CD4-positive, CD25-positive, alpha-beta regulatory T cell (primary cell): ENCODE measurements around the gene ZNF134. TPM values are rescaled to one million over a fixed set of nuclear protein-coding genes. Genes with fewer than 3 reads are reported as not detected.

Experiments
- ATAC-seq, 2 donors: fragments of 150-1000 bp; cut with Tn5 transposase; one replicate each; pipeline ENCODE4 v1.10.0; 2021; ENCODE audit warnings: low read depth in 2 of 2, moderate number of reproducible peaks in 2 of 2, moderate library complexity in 1 of 2
- DNase-seq, 3 donors: peaks; one replicate each; pipeline versions ENCODE4 v3.0.0 to v3.0.0-alpha.2; 2012 to 2022; ENCODE audit warnings: mixed read lengths in 1 of 3
- H3K27ac ChIP-seq: one replicate; pipeline ENCODE4 v1.7.0; 2013; ENCODE audit warnings: mild to moderate bottlenecking, low read length; ENCODE audit not compliant: insufficient read depth, poor library complexity, severe bottlenecking
- H3K27me3 ChIP-seq: one replicate; pipeline ENCODE4 v1.7.0; 2013; ENCODE audit warnings: low read length; ENCODE audit not compliant: control insufficient read depth, insufficient read depth
- H3K36me3 ChIP-seq: one replicate; pipeline ENCODE4 v1.7.0; 2013; ENCODE audit warnings: mild to moderate bottlenecking, low read length, moderate library complexity; ENCODE audit not compliant: control insufficient read depth, insufficient read depth
- H3K4me1 ChIP-seq: 2 replicates; pipeline ENCODE4 v1.7.0; 2013; ENCODE audit warnings: mild to moderate bottlenecking, low read length; ENCODE audit not compliant: insufficient read depth, control insufficient read depth, poor library complexity, severe bottlenecking
- H3K4me3 ChIP-seq: one replicate; pipeline ENCODE4 v1.7.0; 2013; ENCODE audit warnings: low read depth, mild to moderate bottlenecking, low read length, moderate library complexity
- H3K9me3 ChIP-seq, 2 experiments: 1 replicate in 1 of 2; 2 replicates in 1 of 2; pipeline ENCODE4 v1.7.0; 2013; ENCODE audit warnings: low read length in 2 of 2, mild to moderate bottlenecking in 1 of 2, moderate library complexity in 1 of 2; ENCODE audit not compliant: control insufficient read depth in 2 of 2
- H3K27ac Mint-ChIP-seq, 3 donors: one replicate each; pipeline ENCODE4 v1.8.0; 2020 to 2022; ENCODE audit warnings: mild to moderate bottlenecking in 3 of 3, mixed read lengths in 3 of 3, moderate library complexity in 2 of 3
- H3K27me3 Mint-ChIP-seq: one replicate; pipeline ENCODE4 v1.8.0; 2022; ENCODE audit warnings: mild to moderate bottlenecking, mixed read lengths
- H3K36me3 Mint-ChIP-seq: one replicate; pipeline ENCODE4 v1.8.0; 2020; ENCODE audit warnings: mixed read lengths
- H3K4me1 Mint-ChIP-seq, 4 donors: one replicate each; pipeline ENCODE4 v1.8.0; 2020 to 2022; ENCODE audit warnings: mixed read lengths in 4 of 4, mild to moderate bottlenecking in 1 of 4
- H3K4me3 Mint-ChIP-seq, 4 donors: one replicate each; pipeline ENCODE4 v1.8.0; 2020 to 2022; ENCODE audit warnings: mild to moderate bottlenecking in 4 of 4, mixed read lengths in 4 of 4, moderate library complexity in 3 of 4
- H3K9me3 Mint-ChIP-seq, 7 donors: one replicate each; pipeline ENCODE4 v1.8.0; 2020 to 2022; ENCODE audit warnings: mixed read lengths in 7 of 7, mild to moderate bottlenecking in 3 of 7, moderate library complexity in 2 of 7
- polyA plus RNA-seq, 4 donors: library from polyadenylated mRNA; unstranded; fragments of 300-500 nt; fragmentation: Illumina TruSeq; gene quantifications; one replicate each; pipeline ENCODE4 v1.2.3, GENCODE V29; 2021
- total RNA-seq: library from RNA; stranded (reverse); gene quantifications from one replicate; pipeline ENCODE4 v1.2.3, GENCODE V29; 2022

The ZNF134 gene
- total and polyA plus RNA-seq, 5 donors from 2014 or later = 9.8 to 17.4 (median 12.9) TPM

DNA sequence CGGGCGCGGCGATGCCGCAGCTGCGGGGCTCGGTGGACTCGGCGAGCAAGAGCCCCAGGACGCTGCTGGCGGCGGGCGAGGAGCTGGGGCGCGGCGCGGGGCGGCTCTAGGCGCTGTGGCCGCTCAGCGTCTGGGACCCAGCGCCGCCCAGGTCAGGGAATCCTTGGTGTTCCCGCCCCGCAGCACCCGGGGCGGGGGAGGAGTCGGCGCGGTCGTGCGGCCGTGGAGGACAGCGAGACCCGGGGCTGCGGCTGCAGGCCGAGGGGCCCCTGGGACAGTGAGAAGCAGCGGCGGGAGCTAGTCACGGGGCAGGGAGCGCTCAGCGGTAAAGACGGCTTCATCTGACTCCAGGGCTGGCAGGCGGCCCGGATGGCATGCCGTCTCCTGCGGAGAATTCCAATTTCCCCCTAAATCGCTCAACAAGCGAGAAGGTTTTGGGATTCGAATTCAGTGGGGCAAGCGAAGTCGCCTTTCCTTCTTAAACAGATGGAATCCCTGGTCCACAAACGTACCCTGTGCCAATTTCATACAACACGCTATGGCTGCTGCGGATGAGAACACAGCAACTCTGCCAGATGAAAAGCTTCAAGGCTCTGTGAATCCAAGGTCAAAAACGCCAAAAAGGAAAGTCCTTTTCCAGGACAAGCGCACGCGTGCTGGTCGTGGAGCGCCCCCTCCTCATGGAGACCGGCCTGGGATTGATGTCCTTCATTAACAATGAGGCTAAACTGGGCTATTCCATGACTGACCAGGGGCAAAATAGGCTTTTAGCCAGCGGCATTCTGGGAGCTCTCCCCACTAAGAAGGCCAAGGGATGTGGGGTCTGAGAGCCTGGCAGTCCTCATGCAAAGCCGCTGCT is 50.5 kb downstream of the ZNF134 start:
- H3K9me3 Mint-ChIP-seq = peaks cover 0 to 7% (median 2%) of the 10 kb centered on the region in 7 donors
- H3K27ac Mint-ChIP-seq = no peak overlapping the region
- H3K9me3 ChIP-seq = no peaks in the 10 kb centered on the region
- peaks cover 11% of the 10 kb centered on the region for H3K4me1 ChIP-seq
- no peak overlapping the region for H3K4me3 ChIP-seq
- no peaks in the 10 kb centered on the region for H3K36me3 ChIP-seq
- ATAC-seq (no peak), DNase-seq (no peak)
- H3K27me3 ChIP-seq = peaks cover 5% of the 10 kb centered on the region
- no peaks in the 10 kb centered on the region for H3K36me3 Mint-ChIP-seq
- peak overlapping the region in 3 of 4 donors; percentile 29 to 52 (median 47) for H3K4me3 Mint-ChIP-seq
- peaks cover 40% of the 10 kb centered on the region for H3K27me3 Mint-ChIP-seq
- H3K27ac ChIP-seq = no peak overlapping the region
- H3K4me1 Mint-ChIP-seq = peaks cover 0 to 4% (median 1%) of the 10 kb centered on the region in 4 donors

DNA sequence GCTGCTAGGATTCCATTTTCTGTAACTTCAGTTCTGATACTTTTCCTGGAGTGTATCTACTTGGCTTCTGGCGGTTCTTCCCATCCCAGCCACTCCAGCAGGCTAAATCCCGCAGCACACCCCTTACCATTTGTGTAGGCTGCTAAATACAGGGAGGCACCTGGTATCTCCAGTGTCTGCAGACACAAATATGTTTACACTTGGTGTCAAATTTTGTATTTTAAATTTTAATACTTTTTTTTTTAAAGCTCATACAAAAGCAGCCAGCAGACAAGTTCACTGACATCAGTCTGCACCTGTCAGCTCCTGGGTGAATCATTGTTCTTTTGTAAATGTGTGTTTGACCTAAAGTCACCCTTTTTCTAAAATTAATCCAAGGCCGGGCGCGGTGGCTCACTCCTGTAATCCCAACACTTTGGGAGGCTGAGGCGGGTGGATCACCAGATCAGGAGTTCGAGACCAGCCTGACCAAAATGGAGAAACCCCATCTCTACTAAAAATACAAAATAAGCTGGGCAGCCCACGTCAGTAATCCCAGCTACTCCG is 51.3 kb downstream of the ZNF134 start:
- Histone ChIP-seq H3K4me1 (peaks cover 11% of the 10 kb centered on the region), H3K9me3 (no peaks in the 10 kb centered on the region), H3K4me3 (no peak overlapping the region), H3K27ac (no peak overlapping the region), H3K27me3 (peaks cover 5% of the 10 kb centered on the region), H3K36me3 (no peaks in the 10 kb centered on the region)
- H3K27me3 Mint-ChIP-seq = peaks cover 40% of the 10 kb centered on the region
- peak overlapping the region in 2 of 4 donors; percentile 43 to 47 for H3K4me3 Mint-ChIP-seq
- DNase-seq (no peak), ATAC-seq (no peak)
- H3K9me3 Mint-ChIP-seq = peaks cover 0 to 5% (median 2%) of the 10 kb centered on the region in 7 donors
- H3K36me3 Mint-ChIP-seq = no peaks in the 10 kb centered on the region
- H3K4me1 Mint-ChIP-seq = peaks cover 0 to 4% (median 1%) of the 10 kb centered on the region in 4 donors
- no peak overlapping the region for H3K27ac Mint-ChIP-seq

DNA sequence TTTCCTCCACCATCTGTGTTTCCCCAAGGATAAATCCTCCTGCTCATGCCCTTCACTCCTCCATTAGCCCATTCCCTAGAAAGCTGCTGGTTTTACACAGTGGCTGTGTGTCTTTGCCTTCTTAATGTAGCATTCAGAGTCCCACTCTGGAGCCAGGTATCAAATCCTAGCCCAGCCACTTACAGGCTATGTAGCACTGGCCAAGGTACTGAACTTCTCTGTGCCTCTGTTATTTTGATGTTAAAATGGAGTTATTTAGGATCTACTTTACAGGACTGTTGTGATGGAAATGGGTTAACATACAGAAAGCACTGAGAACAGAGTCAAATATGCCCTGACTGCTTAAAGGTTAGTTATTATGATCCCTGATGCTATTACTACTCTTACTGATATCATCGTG is 53.2 kb downstream of the ZNF134 start:
- H3K4me3 ChIP-seq = no peak overlapping the region
- ATAC-seq = no peak
- no peak overlapping the region for H3K27ac Mint-ChIP-seq
- H3K4me1 ChIP-seq = peaks cover 11% of the 10 kb centered on the region
- no peak for DNase-seq
- peaks cover 5% of the 10 kb centered on the region for H3K27me3 ChIP-seq
- no peaks in the 10 kb centered on the region for H3K36me3 Mint-ChIP-seq
- no peak overlapping the region for H3K27ac ChIP-seq
- no peaks in the 10 kb centered on the region for H3K9me3 ChIP-seq
- H3K36me3 ChIP-seq = no peaks in the 10 kb centered on the region
- H3K9me3 Mint-ChIP-seq = peaks cover 0 to 8% (median 4%) of the 10 kb centered on the region in 7 donors
- no peak overlapping the region for H3K4me3 Mint-ChIP-seq
- peaks cover 0 to 4% (median 1%) of the 10 kb centered on the region in 4 donors for H3K4me1 Mint-ChIP-seq
- peaks cover 31% of the 10 kb centered on the region for H3K27me3 Mint-ChIP-seq

DNA sequence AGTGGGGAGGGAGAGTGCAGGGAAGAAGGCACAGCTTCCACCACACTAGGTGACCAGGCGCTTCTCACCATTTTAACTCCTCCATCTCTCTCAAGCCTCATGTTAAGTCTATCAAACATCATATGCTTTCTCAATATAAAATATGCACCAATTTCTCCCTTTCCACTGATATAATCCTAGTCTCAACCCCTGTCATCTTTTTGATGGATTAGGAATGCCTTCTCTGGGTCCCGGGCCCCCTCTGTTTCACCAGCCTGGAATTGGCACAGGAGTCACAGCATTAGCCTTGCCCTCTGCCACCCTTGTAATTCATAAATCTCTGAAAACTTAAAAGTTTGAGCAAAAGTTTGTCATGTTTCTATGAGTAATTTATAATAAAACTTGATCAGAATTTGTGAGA is 54.6 kb downstream of the ZNF134 start, which contains the start of gene ZSCAN4:
ZSCAN4 (plus strand) TSS at position 301 of the 400 bp plus-strand sequence. CDS start 7,211 bp downstream, outside the sequence.
- H3K27me3 ChIP-seq = peaks cover 5% of the 10 kb centered on the region
- Mint-ChIP-seq H3K27me3 (peaks cover 31% of the 10 kb centered on the region), H3K36me3 (no peaks in the 10 kb centered on the region), H3K4me1 (peaks cover 0 to 4% (median 1%) of the 10 kb centered on the region in 4 donors), H3K9me3 (peaks cover 0 to 10% (median 4%) of the 10 kb centered on the region in 7 donors), H3K4me3 (no peak within 1 kb of the TSS), H3K27ac (no peak within 1 kb of the TSS)
- no peak within 1 kb of the TSS for H3K27ac ChIP-seq
- DNase-seq (no peak), ATAC-seq (no peak)
- H3K9me3 ChIP-seq = no peaks in the 10 kb centered on the region
- H3K36me3 ChIP-seq = no peaks in the 10 kb centered on the region
- H3K4me1 ChIP-seq = peaks cover 11% of the 10 kb centered on the region
- H3K4me3 ChIP-seq = no peak within 1 kb of the TSS

DNA sequence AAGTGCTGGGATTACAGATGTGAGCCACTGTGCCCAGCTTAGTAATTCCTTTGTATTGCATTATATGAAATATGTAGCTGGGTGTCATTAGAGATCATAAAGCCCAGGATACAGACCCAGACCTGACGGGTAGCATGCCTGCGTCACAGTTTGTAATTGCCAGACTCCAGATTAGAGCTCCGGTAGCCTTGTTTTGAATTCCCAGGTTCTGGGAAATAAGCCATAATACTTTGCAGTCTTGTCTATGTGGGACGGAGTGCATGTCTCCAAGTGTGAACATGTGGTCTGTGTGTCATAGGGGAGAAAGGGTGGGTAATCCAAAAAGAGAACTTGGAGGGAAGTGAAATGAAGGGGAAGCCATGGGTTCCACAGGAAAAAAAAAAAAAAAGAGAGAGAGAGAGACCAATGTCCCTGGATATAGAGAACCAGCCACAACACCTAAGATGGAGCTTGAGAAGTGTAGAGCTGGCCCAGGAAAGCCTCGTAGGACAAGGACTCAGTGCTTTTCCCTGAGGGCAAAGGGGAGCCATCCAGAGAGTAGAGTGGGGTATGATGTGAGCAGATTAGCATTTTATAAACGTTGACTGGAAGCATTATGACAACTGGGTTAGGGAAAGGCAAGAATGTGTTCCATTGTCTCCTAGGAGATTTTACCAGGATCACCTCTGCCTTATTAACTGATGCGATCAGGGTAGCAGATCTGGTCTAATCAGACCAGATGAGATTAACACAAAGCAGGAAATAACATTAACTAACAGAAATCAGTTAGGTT is 57.3 kb downstream of the ZNF134 start:
- DNase-seq = no peak
- no peaks in the 10 kb centered on the region for H3K4me1 Mint-ChIP-seq
- peaks cover 0 to 17% (median 4%) of the 10 kb centered on the region in 7 donors for H3K9me3 Mint-ChIP-seq
- H3K27ac Mint-ChIP-seq = no peak overlapping the region
- H3K36me3 Mint-ChIP-seq = no peaks in the 10 kb centered on the region
- Histone ChIP-seq H3K36me3 (no peaks in the 10 kb centered on the region), H3K9me3 (peaks cover 0 to 12% of the 10 kb centered on the region in 2 experiments), H3K27ac (no peak overlapping the region), H3K4me1 (no peaks in the 10 kb centered on the region), H3K4me3 (no peak overlapping the region), H3K27me3 (no peaks in the 10 kb centered on the region)
- no peak overlapping the region for H3K4me3 Mint-ChIP-seq
- peaks cover 8% of the 10 kb centered on the region for H3K27me3 Mint-ChIP-seq
- ATAC-seq = no peak

DNA sequence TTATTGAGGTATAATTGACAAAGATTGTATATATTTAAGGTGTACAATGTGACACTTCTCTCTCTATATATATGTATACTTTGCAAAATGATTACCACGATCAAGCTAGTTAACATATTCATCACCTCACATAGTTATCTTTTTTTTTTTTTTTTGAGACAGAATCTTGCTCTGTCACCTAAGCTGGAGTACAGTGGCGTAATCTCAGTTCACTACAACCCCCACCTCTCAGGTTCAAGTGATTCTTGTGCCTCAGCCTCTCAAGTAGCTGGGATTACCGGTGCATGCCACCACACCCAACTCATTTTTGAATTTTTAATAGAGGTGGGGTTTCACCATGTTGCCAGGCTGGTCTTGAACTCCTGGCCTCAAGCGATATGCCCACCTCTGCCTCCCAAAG is 58.4 kb downstream of the ZNF134 start:
- no peak overlapping the region for H3K27ac Mint-ChIP-seq
- ATAC-seq (no peak), DNase-seq (no peak)
- Histone ChIP-seq H3K36me3 (no peaks in the 10 kb centered on the region), H3K4me1 (no peaks in the 10 kb centered on the region), H3K4me3 (no peak overlapping the region), H3K9me3 (peaks cover under 1 to 16% of the 10 kb centered on the region in 2 experiments), H3K27me3 (peaks cover 4% of the 10 kb centered on the region), H3K27ac (no peak overlapping the region)
- no peak overlapping the region for H3K4me3 Mint-ChIP-seq
- H3K36me3 Mint-ChIP-seq = no peaks in the 10 kb centered on the region
- no peaks in the 10 kb centered on the region for H3K4me1 Mint-ChIP-seq
- H3K27me3 Mint-ChIP-seq = peaks cover 4% of the 10 kb centered on the region
- peaks cover 0 to 18% (median 5%) of the 10 kb centered on the region in 7 donors for H3K9me3 Mint-ChIP-seq
